Ascending aorta (tissue), 2 donors: ENCODE results near the gene MCOLN2. TPM values are rescaled to one million over a fixed set of nuclear protein-coding genes. Genes with fewer than 3 reads are reported as not detected.

Source experiments
- DNase-seq, 2 donors: peaks; one replicate each; pipeline ENCODE4 v3.0.0-alpha.2; 2019; ENCODE audit warnings: low spot score in 2 of 2
- H3K27ac ChIP-seq, 2 donors: fragments of 200-600 bp; sonication (generic); one replicate each; pipeline ENCODE4 v1.5.1; 2016 to 2017; ENCODE audit warnings: mild to moderate bottlenecking in 1 of 2
- H3K27me3 ChIP-seq: fragments of 200-600 bp; sonication (generic); one replicate; pipeline ENCODE4 v1.5.1; 2017
- H3K36me3 ChIP-seq, 2 donors: fragments of 200-600 bp; sonication (generic); one replicate each; pipeline ENCODE4 v1.5.1; 2016
- H3K4me1 ChIP-seq, 2 donors: fragments of 200-600 bp; sonication (generic); one replicate each; pipeline ENCODE4 v1.5.1; 2016 to 2017; ENCODE audit warnings: mild to moderate bottlenecking in 1 of 2
- H3K4me3 ChIP-seq, 2 donors: fragments of 200-600 bp; sonication (generic); one replicate each; pipeline ENCODE4 v1.5.1; 2016 to 2017; ENCODE audit warnings: mild to moderate bottlenecking in 1 of 2
- H3K9me3 ChIP-seq, 2 donors: fragments of 200-600 bp; sonication (generic); one replicate each; pipeline ENCODE4 v1.5.1; 2016
- CTCF ChIP-seq, 3 experiments: fragments of 200-600 bp in 2 of 3; fragments of 450-650 bp in 1 of 3; sonication (generic) in 2 of 3; IDR thresholded peaks; one replicate each; pipeline ENCODE4 v1.5.1; 2016 to 2019; ENCODE audit warnings: antibody characterized with exemption in 3 of 3, mild to moderate bottlenecking in 1 of 3, moderate library complexity in 1 of 3
- intact Hi-C: fragments of 100-400 bp; cut with DNase I; formaldehyde crosslinking; loops from one replicate; pipeline ENCODE4 v1.15.1; 2023
- total RNA-seq: library from RNA; depleted of rRNA; stranded (reverse); fragments of >200 nt; gene quantifications from one replicate; pipeline ENCODE4 v1.1.0, GENCODE V29; 2016

Gene MCOLN2
- total RNA-seq, 1 donor from 2014 or later: not detected

- no peak for DNase-seq
- no peak overlapping the region for H3K4me3 ChIP-seq
- intact Hi-C loops: no loop called here
- H3K9me3 ChIP-seq: no peaks in the 10 kb centered on the region
- H3K36me3 ChIP-seq: no peaks in the 10 kb centered on the region
- TF ChIP-seq CTCF (IDR thresholded peaks at IDR 0.05): no peak
- H3K27ac ChIP-seq: no peak overlapping the region
- no peaks in the 10 kb centered on the region for H3K4me1 ChIP-seq
- no peaks in the 10 kb centered on the region for H3K27me3 ChIP-seq
Observed at GRCh38 chr1:84968865-84969264, 28.0 kb downstream of the MCOLN2 start.

- no peaks in the 10 kb centered on the region for H3K36me3 ChIP-seq
- no peak for TF ChIP-seq CTCF (IDR thresholded peaks at IDR 0.05)
- no peak overlapping the region for H3K4me3 ChIP-seq
- intact Hi-C loops: no loop called here
- H3K27me3 ChIP-seq: no peaks in the 10 kb centered on the region
- no peak for DNase-seq
- H3K9me3 ChIP-seq: no peaks in the 10 kb centered on the region
- H3K4me1 ChIP-seq: no peaks in the 10 kb centered on the region
- no peak overlapping the region for H3K27ac ChIP-seq
Observed at GRCh38 chr1:84968101-84968500, 28.8 kb downstream of the MCOLN2 start.

- DNase-seq: no peak
- Histone ChIP-seq H3K36me3 (no peaks in the 10 kb centered on the region), H3K27me3 (no peaks in the 10 kb centered on the region), H3K4me3 (no peak overlapping the region), H3K4me1 (no peaks in the 10 kb centered on the region), H3K9me3 (no peaks in the 10 kb centered on the region), H3K27ac (no peak overlapping the region)
- intact Hi-C loops: no loop called here
- TF ChIP-seq CTCF (IDR thresholded peaks at IDR 0.05): no peak
Observed at GRCh38 chr1:84967666-84968065, 29.2 kb downstream of the MCOLN2 start.

GRCh38 chr1:84963021-84963420 lies 33.9 kb downstream of the MCOLN2 start:
- no peak overlapping the region for H3K27ac ChIP-seq
- no peaks in the 10 kb centered on the region for H3K36me3 ChIP-seq
- H3K9me3 ChIP-seq: no peaks in the 10 kb centered on the region
- intact Hi-C loops: no loop called here
- H3K27me3 ChIP-seq: no peaks in the 10 kb centered on the region
- DNase-seq: no peak
- H3K4me3 ChIP-seq: no peak overlapping the region
- TF ChIP-seq CTCF (IDR thresholded peaks at IDR 0.05): no peak
- H3K4me1 ChIP-seq: peaks cover 0 to 2% of the 10 kb centered on the region in 2 donors

GRCh38 chr1:84961316-84961715 lies 35.6 kb downstream of the MCOLN2 start:
- peak overlapping the region in 1 of 2 donors; percentile 19 for H3K27ac ChIP-seq
- no peak for DNase-seq
- intact Hi-C loops: no loop called here

More at GRCh38 chr1:84961316-84961715, 35.6 kb downstream of the MCOLN2 start:
- H3K9me3 ChIP-seq: no peaks in the 10 kb centered on the region
- H3K4me1 ChIP-seq: peaks cover 0 to 2% of the 10 kb centered on the region in 2 donors
- H3K36me3 ChIP-seq: no peaks in the 10 kb centered on the region
- TF ChIP-seq CTCF (IDR thresholded peaks at IDR 0.05): no peak
- no peak overlapping the region for H3K4me3 ChIP-seq
- H3K27me3 ChIP-seq: no peaks in the 10 kb centered on the region
